ENCODE measurements around the gene ARID5B.

ARID5B gene

GRCh38 chr10:62103857-62104256 is 202.4 kb downstream of the ARID5B start:
- no peak for DNase-seq (ENCODE audit: low spot score)

- DNase-seq (ENCODE audit: low spot score): no peak
These were observed 205.5 kb downstream of the ARID5B start for GRCh38 chr10:62106929-62107519.

- no peak for DNase-seq (ENCODE audit: low spot score)
These were observed 207.5 kb downstream of the ARID5B start for GRCh38 chr10:62108759-62109586.

- no peak for DNase-seq (ENCODE audit: low spot score)
These were observed 208.2 kb downstream of the ARID5B start for GRCh38 chr10:62109587-62110293.

- no peak for DNase-seq (ENCODE audit: low spot score)
These were observed 210.8 kb downstream of the ARID5B start for GRCh38 chr10:62112300-62112699.

GRCh38 chr10:62112963-62113362 is 211.5 kb downstream of the ARID5B start:
- no peak for DNase-seq (ENCODE audit: low spot score)

GRCh38 chr10:62113680-62114079 is 212.2 kb downstream of the ARID5B start:
- DNase-seq (ENCODE audit: low spot score): no peak

GRCh38 chr10:62115321-62115720 is 213.8 kb downstream of the ARID5B start:
- no peak for DNase-seq (ENCODE audit: low spot score)

GRCh38 chr10:62115842-62116241 is 214.3 kb downstream of the ARID5B start:
- no peak for DNase-seq (ENCODE audit: low spot score)

- DNase-seq (ENCODE audit: low spot score): no peak
These were observed 215.4 kb downstream of the ARID5B start for GRCh38 chr10:62116896-62117295.

- no peak for DNase-seq (ENCODE audit: low spot score)
These were observed 219.7 kb downstream of the ARID5B start for GRCh38 chr10:62121187-62121530.

- DNase-seq (ENCODE audit: low spot score): no peak
These were observed 226.5 kb downstream of the ARID5B start for GRCh38 chr10:62127975-62128374.

GRCh38 chr10:62130948-62131347 is 229.4 kb downstream of the ARID5B start:
- DNase-seq (ENCODE audit: low spot score): no peak

- no peak for DNase-seq (ENCODE audit: low spot score)
These were observed 230.2 kb downstream of the ARID5B start for GRCh38 chr10:62131724-62132123.

GRCh38 chr10:62133618-62134017 is 232.1 kb downstream of the ARID5B start:
- no peak for DNase-seq (ENCODE audit: low spot score)

GRCh38 chr10:62136931-62137330 is 235.4 kb downstream of the ARID5B start:
- no peak for DNase-seq (ENCODE audit: low spot score)

All from hematopoietic multipotent progenitor cell treated with erythropoietin and hydrocortisone succinate and interleukin-3 and kit ligand, for 17 days (in vitro differentiated cells).